Panc1 (cell line): ENCODE results near the gene SIM2. TPM values are rescaled to one million over a fixed set of nuclear protein-coding genes. Genes with fewer than 3 reads are reported as not detected.

ENCODE experiments used
- ATAC-seq: fragments of 200-7000 bp; cut with Tn5 transposase; 2 replicates; pipeline ENCODE4 v1.9.1; 2020; ENCODE audit warnings: mild to moderate bottlenecking, moderate library complexity
- BruUV-seq: library from RNA; stranded (reverse); fragments of 400-500 nt; replicated peaks from 2 replicates; lab custom pipeline; 2021; lab: Mats Ljungman, UMichigan
- CTCF ChIA-PET: fragments of 300-600 bp; sonication (Branson Sonifier 250); formaldehyde crosslinking; loops from one replicate; lab custom pipeline; 2022; ENCODE audit warnings: antibody characterized with exemption; lab: Charles Lee
- POLR2A ChIA-PET: fragments of 300-600 bp; sonication (Branson Sonifier 250); formaldehyde crosslinking; loops from one replicate; lab custom pipeline; 2022; ENCODE audit warnings: antibody characterized with exemption; lab: Charles Lee
- DNase-seq: peaks from one replicate; pipeline ENCODE4 v3.0.0-alpha.2; 2010; ENCODE audit warnings: low read depth, low spot score
- H3K27ac ChIP-seq: 2 replicates; pipeline ENCODE4 v1.5.1; 2011; ENCODE audit warnings: mild to moderate bottlenecking, low read length, inconsistent platforms
- H3K27me3 ChIP-seq: fragments of 200-500 bp; sonication (Bioruptor generic); 2 replicates; pipeline ENCODE4 v1.6.0; 2014; ENCODE audit warnings: low read length, inconsistent platforms; ENCODE audit not compliant: control insufficient read depth, insufficient read depth
- H3K36me3 ChIP-seq: fragments of 200-500 bp; sonication (Bioruptor generic); 2 replicates; pipeline ENCODE4 v1.5.1; 2014; ENCODE audit warnings: inconsistent platforms, mild to moderate bottlenecking, low read length, moderate library complexity; ENCODE audit not compliant: control insufficient read depth, insufficient read depth
- H3K4me1 ChIP-seq: 2 replicates; pipeline ENCODE4 v1.5.1; 2011; ENCODE audit warnings: inconsistent platforms, mild to moderate bottlenecking, low read length, moderate library complexity; ENCODE audit not compliant: control insufficient read depth, insufficient read depth
- H3K4me3 ChIP-seq, 2 experiments: 2 replicates each; pipeline ENCODE4 v1.5.1; 2011 to 2012; ENCODE audit warnings: low read depth in 2 of 2, low read length in 2 of 2, mild to moderate bottlenecking in 2 of 2, inconsistent platforms in 1 of 2, moderate library complexity in 1 of 2
- H3K9me3 ChIP-seq: fragments of 200-500 bp; sonication (Bioruptor generic); 2 replicates; pipeline ENCODE4 v1.5.1; 2014; ENCODE audit warnings: low read depth, mild to moderate bottlenecking, inconsistent platforms, low read length, moderate library complexity; ENCODE audit not compliant: control insufficient read depth, insufficient read depth
- POLR2AphosphoS5 ChIP-seq: IDR thresholded peaks from 2 replicates; pipeline ENCODE4 v1.6.1; 2012; ENCODE audit warnings: mild to moderate bottlenecking, low read depth, low read length, moderate library complexity
- SIN3A ChIP-seq: IDR thresholded peaks from 2 replicates; pipeline ENCODE4 v1.6.1; 2012; ENCODE audit warnings: low read depth, mild to moderate bottlenecking, low read length, moderate library complexity, borderline replicate concordance; ENCODE audit not compliant: insufficient read depth
- TCF7L2 ChIP-seq: IDR thresholded peaks from 2 replicates; pipeline ENCODE4 v1.6.1; 2011; ENCODE audit warnings: mild to moderate bottlenecking, low read depth, low read length, inconsistent platforms
- in situ Hi-C: cut with HindIII; loops from 2 replicates; pipeline ENCODE4 v1.10.0; 2016; ENCODE audit warnings: low sequenced_read_pairs, low pct_unique_long_range_greater_than_20kb
- intact Hi-C: fragments of 100-400 bp; cut with micrococcal nuclease; formaldehyde crosslinking; loops from one replicate; pipeline ENCODE4 v1.10.0; 2022; ENCODE audit not compliant: unreplicated experiment
- total RNA-seq: library from RNA; stranded (reverse); gene quantifications from one replicate; pipeline ENCODE4 v1.2.1, GENCODE V29; 2021; ENCODE audit not compliant: unreplicated experiment
- TF ChIP-seq, protein P1 (sequence below): fragments of 450-650 bp; IDR thresholded peaks from 2 replicates; pipeline ENCODE4 v1.5.1; 2017; ENCODE audit warnings: mild to moderate bottlenecking
- TF ChIP-seq, protein P2 (sequence below), 2 experiments: IDR thresholded peaks; 2 replicates each; pipeline ENCODE4 v1.6.1; 2011 to 2012; ENCODE audit warnings: low read depth in 2 of 2, control low read depth in 1 of 2, low read length in 1 of 2, mild to moderate bottlenecking in 1 of 2, moderate library complexity in 1 of 2; ENCODE audit not compliant: insufficient read depth in 1 of 2

SIM2 gene
- total RNA-seq, 1 experiment from 2014 or later, result 11.5 TPM

GRCh38 chr21:36704958-36705678 is 6.2 kb downstream of the SIM2 start:
- in situ Hi-C loops (no loop called here), intact Hi-C loops (no loop called here)
- Histone ChIP-seq H3K36me3 (no peaks in the 10 kb centered on the region; the same call in 1 of the 2 replicates), H3K4me1 (peaks cover 12% of the 10 kb centered on the region), H3K4me3 (no peak overlapping the region), H3K27me3 (no peaks in the 10 kb centered on the region), H3K9me3 (no peaks in the 10 kb centered on the region), H3K27ac (no peak overlapping the region)
- POLR2A ChIA-PET, result no interaction called here
- ATAC-seq (no peak), DNase-seq (no peak)
- no TSS peak for BruUV-seq
- CTCF ChIA-PET, result no interaction called here
- TF ChIP-seq, protein P1, sequence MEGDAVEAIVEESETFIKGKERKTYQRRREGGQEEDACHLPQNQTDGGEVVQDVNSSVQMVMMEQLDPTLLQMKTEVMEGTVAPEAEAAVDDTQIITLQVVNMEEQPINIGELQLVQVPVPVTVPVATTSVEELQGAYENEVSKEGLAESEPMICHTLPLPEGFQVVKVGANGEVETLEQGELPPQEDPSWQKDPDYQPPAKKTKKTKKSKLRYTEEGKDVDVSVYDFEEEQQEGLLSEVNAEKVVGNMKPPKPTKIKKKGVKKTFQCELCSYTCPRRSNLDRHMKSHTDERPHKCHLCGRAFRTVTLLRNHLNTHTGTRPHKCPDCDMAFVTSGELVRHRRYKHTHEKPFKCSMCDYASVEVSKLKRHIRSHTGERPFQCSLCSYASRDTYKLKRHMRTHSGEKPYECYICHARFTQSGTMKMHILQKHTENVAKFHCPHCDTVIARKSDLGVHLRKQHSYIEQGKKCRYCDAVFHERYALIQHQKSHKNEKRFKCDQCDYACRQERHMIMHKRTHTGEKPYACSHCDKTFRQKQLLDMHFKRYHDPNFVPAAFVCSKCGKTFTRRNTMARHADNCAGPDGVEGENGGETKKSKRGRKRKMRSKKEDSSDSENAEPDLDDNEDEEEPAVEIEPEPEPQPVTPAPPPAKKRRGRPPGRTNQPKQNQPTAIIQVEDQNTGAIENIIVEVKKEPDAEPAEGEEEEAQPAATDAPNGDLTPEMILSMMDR, result no peak
- TF ChIP-seq, protein P2, sequence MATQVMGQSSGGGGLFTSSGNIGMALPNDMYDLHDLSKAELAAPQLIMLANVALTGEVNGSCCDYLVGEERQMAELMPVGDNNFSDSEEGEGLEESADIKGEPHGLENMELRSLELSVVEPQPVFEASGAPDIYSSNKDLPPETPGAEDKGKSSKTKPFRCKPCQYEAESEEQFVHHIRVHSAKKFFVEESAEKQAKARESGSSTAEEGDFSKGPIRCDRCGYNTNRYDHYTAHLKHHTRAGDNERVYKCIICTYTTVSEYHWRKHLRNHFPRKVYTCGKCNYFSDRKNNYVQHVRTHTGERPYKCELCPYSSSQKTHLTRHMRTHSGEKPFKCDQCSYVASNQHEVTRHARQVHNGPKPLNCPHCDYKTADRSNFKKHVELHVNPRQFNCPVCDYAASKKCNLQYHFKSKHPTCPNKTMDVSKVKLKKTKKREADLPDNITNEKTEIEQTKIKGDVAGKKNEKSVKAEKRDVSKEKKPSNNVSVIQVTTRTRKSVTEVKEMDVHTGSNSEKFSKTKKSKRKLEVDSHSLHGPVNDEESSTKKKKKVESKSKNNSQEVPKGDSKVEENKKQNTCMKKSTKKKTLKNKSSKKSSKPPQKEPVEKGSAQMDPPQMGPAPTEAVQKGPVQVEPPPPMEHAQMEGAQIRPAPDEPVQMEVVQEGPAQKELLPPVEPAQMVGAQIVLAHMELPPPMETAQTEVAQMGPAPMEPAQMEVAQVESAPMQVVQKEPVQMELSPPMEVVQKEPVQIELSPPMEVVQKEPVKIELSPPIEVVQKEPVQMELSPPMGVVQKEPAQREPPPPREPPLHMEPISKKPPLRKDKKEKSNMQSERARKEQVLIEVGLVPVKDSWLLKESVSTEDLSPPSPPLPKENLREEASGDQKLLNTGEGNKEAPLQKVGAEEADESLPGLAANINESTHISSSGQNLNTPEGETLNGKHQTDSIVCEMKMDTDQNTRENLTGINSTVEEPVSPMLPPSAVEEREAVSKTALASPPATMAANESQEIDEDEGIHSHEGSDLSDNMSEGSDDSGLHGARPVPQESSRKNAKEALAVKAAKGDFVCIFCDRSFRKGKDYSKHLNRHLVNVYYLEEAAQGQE (IDR thresholded peaks at IDR 0.05; ENCODE audit: insufficient read depth in 1 of 2, low read depth in 2 of 2, low read length in 1 of 2), result no peak
- TF ChIP-seq TCF7L2 (no peak), SIN3A (no peak), POLR2AphosphoS5 (no peak)

- no TSS peak for BruUV-seq
- Histone ChIP-seq H3K27me3 (no peaks in the 10 kb centered on the region), H3K27ac (no peak overlapping the region), H3K4me3 (no peak overlapping the region), H3K9me3 (no peaks in the 10 kb centered on the region), H3K36me3 (no peaks in the 10 kb centered on the region), H3K4me1 (peaks cover 12% of the 10 kb centered on the region)
- DNase-seq (no peak), ATAC-seq (no peak)
- intact Hi-C loops, result no loop called here
- ChIA-PET POLR2A (no interaction called here), CTCF (no interaction called here)
- TF ChIP-seq, protein P1, result no peak
- TF ChIP-seq, protein P2 (IDR thresholded peaks at IDR 0.05; ENCODE audit: insufficient read depth in 1 of 2, low read depth in 2 of 2, low read length in 1 of 2), result no peak
- no peak for TF ChIP-seq TCF7L2
- no peak for TF ChIP-seq POLR2AphosphoS5
- TF ChIP-seq SIN3A, result no peak
- in situ Hi-C loops, result no loop called here
Measured at GRCh38 chr21:36705679-36706481, 7.0 kb downstream of the SIM2 start.
